ENCODE results near the gene SFT2D3. TPM values are rescaled to one million over a fixed set of nuclear protein-coding genes. Genes with fewer than 3 reads are reported as not detected.

Gene SFT2D3
- polyA plus RNA-seq, 2 of the 4 experiments (the other 2 are of a cell fraction): 4.5 to 10.4 TPM

DNA sequence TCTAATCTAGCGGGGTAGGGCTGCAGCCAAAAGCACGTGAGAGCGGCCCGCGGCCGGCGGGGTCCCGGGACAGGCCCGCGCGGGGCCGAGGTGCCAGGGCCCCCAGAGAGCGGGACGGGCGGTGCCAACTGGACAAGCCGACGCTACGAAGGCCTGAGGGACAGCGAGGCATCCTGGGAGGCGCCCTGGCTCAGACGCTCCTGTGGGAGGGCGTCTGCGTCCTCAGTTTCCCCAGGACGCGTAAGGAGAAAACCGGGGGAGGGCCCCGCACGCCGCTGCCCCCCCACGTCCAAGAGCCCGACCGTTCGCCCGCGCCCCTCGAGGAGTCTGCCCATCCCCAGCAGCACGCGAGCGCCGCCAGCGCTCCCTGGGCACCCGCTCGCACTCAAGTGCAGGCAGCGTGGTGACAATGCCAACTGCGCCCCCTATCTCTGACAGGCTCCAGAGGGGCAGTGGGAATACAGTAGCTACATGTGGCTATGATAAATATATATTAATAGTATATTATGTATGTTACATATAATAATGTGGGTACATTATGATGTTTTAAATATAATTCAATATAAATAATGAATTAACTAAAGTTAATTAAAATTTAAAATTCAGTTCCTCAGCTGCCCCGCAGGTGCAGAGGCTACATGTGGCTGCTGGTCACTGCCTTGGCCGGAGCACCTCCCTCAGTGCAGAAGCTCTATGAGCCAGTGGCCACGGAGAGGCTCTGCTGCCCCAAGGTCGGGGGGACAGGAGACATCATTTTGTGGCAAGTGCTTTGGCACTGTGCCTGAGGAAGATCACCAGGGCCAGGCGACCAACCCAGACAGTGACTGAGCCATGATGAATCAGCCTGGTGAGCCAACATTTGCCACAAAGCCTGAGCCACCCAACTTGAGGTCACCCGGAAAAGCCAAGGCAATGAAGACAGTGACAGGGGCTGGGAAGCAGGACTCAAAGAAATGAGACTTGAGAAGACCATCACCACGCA, 5.5 kb upstream of the SFT2D3 start (continued):
- TF ChIP-seq, protein P1, sequence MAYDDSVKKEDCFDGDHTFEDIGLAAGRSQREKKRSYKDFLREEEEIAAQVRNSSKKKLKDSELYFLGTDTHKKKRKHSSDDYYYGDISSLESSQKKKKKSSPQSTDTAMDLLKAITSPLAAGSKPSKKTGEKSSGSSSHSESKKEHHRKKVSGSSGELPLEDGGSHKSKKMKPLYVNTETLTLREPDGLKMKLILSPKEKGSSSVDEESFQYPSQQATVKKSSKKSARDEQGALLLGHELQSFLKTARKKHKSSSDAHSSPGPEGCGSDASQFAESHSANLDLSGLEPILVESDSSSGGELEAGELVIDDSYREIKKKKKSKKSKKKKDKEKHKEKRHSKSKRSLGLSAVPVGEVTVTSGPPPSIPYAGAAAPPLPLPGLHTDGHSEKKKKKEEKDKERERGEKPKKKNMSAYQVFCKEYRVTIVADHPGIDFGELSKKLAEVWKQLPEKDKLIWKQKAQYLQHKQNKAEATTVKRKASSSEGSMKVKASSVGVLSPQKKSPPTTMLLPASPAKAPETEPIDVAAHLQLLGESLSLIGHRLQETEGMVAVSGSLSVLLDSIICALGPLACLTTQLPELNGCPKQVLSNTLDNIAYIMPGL (CRISPR knock-in tag; IDR thresholded peaks at IDR 0.05; ENCODE audit: borderline replicate concordance): peak; percentile 63; the same call in 1 of the 2 replicates
- TF ChIP-seq RARB (CRISPR knock-in tag; IDR thresholded peaks at IDR 0.05): no peak
- no peak for TF ChIP-seq NR3C1 (IDR thresholded peaks at IDR 0.05)
- peak; percentile 57 for TF ChIP-seq SMC3 (IDR thresholded peaks at IDR 0.05)
- no peak for TF ChIP-seq POLR2AphosphoS2 (conservative IDR thresholded peaks at IDR 0.05; ENCODE audit: low read length)
- TF ChIP-seq MAFK (IDR thresholded peaks at IDR 0.05; ENCODE audit: partially characterized antibody): no peak
- no peak for TF ChIP-seq CHD2 (IDR thresholded peaks at IDR 0.05; ENCODE audit: low read length, partially characterized antibody)
- no peak for TF ChIP-seq HOXA7 (CRISPR knock-in tag; IDR thresholded peaks at IDR 0.05)
- TF ChIP-seq HES2 (IDR thresholded peaks at IDR 0.05): no peak
- TF ChIP-seq, protein P2, sequence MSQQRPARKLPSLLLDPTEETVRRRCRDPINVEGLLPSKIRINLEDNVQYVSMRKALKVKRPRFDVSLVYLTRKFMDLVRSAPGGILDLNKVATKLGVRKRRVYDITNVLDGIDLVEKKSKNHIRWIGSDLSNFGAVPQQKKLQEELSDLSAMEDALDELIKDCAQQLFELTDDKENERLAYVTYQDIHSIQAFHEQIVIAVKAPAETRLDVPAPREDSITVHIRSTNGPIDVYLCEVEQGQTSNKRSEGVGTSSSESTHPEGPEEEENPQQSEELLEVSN (IDR thresholded peaks at IDR 0.05; ENCODE audit: borderline replicate concordance, low read depth): peak; percentile 93
- no peak for TF ChIP-seq ZSCAN20 (CRISPR knock-in tag; IDR thresholded peaks at IDR 0.05)
- peak; percentile 92 for TF ChIP-seq MAX (IDR thresholded peaks at IDR 0.05)
- no peak for TF ChIP-seq KDM5A (IDR thresholded peaks at IDR 0.05)

DNA sequence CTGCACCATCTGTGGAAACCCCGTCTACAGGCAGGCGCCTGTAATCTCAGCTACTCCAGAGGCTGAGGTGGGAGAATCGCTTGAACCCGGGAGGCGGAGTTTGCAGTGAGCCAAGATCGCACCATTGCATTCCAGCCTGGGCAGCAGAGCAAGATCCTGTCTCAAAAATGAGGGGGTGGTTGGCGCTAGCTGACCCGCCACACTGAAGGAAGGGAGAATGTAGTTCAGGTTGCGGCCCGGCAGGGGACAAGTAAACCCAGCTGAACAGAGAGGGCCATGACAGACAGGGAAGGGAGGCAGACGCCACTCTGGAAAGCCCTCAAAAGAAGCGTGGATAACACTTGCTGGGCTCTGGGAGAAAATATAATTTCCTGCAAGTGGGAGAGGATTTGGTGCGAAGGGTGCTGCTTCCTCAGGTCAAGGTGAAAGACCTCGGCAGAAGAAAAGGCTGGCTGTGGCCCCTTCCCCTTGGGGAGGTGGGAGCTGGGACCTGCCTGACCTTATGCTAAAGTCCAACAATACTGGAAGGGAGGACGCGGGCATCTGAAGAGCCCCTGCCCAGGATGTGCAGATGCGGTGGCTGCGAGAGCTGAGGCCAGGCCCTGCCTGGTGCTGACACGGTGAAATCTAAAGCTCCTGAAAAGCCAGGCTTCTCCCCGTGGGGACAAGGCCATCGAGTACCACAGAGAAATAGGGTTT, 3.7 kb upstream of the SFT2D3 start:
- no peak overlapping the region for H3K4me3 ChIP-seq
- ATAC-seq (no peak), FAIRE-seq (no peak), DNase-seq (ENCODE audit: low read depth in 1 of 2, low spot score in 1 of 2) (no peak)
- TF ChIP-seq CBX2 (IDR thresholded peaks at IDR 0.05; ENCODE audit: borderline replicate concordance, low read depth): no peak
- TF ChIP-seq HDAC2 (IDR thresholded peaks at IDR 0.05): no peak
- no peak for TF ChIP-seq CHD4 (IDR thresholded peaks at IDR 0.05; ENCODE audit: borderline replicate concordance)
- TF ChIP-seq, protein P3, sequence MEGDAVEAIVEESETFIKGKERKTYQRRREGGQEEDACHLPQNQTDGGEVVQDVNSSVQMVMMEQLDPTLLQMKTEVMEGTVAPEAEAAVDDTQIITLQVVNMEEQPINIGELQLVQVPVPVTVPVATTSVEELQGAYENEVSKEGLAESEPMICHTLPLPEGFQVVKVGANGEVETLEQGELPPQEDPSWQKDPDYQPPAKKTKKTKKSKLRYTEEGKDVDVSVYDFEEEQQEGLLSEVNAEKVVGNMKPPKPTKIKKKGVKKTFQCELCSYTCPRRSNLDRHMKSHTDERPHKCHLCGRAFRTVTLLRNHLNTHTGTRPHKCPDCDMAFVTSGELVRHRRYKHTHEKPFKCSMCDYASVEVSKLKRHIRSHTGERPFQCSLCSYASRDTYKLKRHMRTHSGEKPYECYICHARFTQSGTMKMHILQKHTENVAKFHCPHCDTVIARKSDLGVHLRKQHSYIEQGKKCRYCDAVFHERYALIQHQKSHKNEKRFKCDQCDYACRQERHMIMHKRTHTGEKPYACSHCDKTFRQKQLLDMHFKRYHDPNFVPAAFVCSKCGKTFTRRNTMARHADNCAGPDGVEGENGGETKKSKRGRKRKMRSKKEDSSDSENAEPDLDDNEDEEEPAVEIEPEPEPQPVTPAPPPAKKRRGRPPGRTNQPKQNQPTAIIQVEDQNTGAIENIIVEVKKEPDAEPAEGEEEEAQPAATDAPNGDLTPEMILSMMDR (IDR thresholded peaks at IDR 0.05): no peak
- TF ChIP-seq MYC (IDR thresholded peaks at IDR 0.05; ENCODE audit: borderline replicate concordance, low read length): no peak
- TF ChIP-seq HOXB13 (CRISPR knock-in tag; IDR thresholded peaks at IDR 0.05; ENCODE audit: low read depth): no peak
- TF ChIP-seq PHF8 (IDR thresholded peaks at IDR 0.05; ENCODE audit: borderline replicate concordance, low read depth): no peak
- TF ChIP-seq, protein P1 (CRISPR knock-in tag; IDR thresholded peaks at IDR 0.05; ENCODE audit: borderline replicate concordance): no peak
- CTCF ChIA-PET: interaction anchor here (1.3 to 3.4 kb wide), 5 partner anchors 7 to 23 kb away, joined by 3 to 19 read pairs (median 5); no protein-coding TSS in a partner anchor
- H3K27ac ChIP-seq: no peak overlapping the region
- POLR2A ChIA-PET: no interaction called here
- H3K4me2 ChIP-seq: no peak overlapping the region
- WGBS (ENCODE audit: missing lambda C conversion rate): 92% methylated on average over 19 of the region's 21 CpGs
- no peaks in the 10 kb centered on the region for H3K9me3 ChIP-seq
- H3K4me1 ChIP-seq: peaks cover 23% of the 10 kb centered on the region
